GM12874 (cell line): Measurements from ENCODE around the gene GSG1.

Experiments
- TF ChIP-seq, protein P1 (sequence below): IDR thresholded peaks from 2 replicates; pipeline ENCODE4 v1.5.1; 2011; ENCODE audit warnings: low read depth, mild to moderate bottlenecking, control low read depth, low read length, moderate library complexity; ENCODE audit not compliant: insufficient read depth

GSG1 gene

DNA sequence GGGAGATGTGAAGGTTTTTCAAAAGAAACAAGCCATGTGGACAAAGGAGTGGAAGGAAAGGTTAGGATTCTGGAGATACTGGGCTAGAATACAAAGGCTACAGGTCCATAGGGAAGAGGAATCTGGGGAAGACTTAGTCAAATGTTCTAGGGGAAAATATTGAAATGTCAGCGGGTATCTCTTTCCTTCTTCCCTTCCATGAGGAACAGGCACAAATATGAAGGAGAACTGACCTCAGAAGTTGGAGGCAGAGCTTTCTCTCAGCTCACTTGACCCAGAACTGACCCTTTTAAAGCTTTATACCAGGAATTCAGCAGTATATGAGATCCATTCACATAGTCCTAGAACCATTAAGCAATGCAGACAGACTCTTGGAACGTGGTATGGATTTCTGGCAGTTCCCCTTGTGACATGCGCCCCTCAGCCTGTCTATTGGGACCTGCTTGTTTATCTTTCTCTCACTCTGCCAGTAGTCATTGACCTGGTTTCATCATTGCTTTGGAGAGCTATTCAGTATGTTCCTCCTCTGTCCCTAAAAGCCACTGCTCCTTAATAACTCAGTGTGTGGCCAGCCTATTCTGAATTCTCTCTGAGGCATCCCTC is 43.0 kb upstream of the GSG1 start:
- TF ChIP-seq, protein P1, sequence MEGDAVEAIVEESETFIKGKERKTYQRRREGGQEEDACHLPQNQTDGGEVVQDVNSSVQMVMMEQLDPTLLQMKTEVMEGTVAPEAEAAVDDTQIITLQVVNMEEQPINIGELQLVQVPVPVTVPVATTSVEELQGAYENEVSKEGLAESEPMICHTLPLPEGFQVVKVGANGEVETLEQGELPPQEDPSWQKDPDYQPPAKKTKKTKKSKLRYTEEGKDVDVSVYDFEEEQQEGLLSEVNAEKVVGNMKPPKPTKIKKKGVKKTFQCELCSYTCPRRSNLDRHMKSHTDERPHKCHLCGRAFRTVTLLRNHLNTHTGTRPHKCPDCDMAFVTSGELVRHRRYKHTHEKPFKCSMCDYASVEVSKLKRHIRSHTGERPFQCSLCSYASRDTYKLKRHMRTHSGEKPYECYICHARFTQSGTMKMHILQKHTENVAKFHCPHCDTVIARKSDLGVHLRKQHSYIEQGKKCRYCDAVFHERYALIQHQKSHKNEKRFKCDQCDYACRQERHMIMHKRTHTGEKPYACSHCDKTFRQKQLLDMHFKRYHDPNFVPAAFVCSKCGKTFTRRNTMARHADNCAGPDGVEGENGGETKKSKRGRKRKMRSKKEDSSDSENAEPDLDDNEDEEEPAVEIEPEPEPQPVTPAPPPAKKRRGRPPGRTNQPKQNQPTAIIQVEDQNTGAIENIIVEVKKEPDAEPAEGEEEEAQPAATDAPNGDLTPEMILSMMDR: no peak

DNA sequence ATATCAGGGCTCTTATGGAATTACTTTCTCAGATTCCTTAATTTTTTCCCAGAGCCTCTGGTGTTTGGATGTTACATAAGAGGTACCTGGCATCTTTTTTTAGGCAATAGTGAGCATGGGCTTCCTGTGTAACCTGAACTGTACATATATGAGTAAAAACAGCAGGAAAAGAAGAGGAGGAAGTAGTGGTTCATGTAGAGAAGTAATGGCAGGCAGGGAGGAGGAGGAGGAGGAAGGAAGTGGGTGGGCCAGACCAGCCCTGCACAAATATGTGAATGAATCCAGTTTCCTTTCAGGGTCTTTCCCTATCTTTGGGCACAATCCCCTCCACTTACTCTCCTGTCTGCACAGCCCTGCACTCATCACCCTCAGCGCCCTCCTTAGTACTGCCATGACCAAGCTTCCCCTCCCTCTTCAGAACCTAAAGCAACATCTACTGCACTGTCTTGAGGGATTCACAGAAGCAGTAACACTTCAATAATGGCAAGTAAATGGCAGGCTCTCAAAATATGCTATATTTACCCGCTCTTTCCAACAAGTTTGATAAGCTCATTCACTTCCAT is 40.9 kb upstream of the GSG1 start:
- TF ChIP-seq, protein P1: no peak

DNA sequence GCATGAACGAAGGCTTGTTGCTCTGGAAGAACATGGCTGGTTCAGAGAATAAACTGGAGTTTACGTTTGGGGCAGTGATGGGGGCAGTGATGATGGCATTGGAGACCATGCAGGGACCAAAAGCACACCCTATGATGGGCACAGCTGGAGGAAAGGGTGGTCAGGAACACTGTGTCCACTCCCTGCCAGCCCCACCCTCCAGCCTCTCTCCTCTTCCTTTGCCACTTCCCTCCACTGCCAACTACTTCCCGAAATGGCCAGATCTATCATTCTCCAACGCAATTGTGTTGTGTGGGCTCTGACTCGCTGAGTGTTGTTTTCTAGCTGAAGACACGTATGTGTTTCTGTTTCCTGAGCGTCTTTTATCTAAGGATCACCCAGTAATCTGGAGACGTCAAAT is 39.3 kb upstream of the GSG1 start:
- TF ChIP-seq, protein P1: no peak

DNA sequence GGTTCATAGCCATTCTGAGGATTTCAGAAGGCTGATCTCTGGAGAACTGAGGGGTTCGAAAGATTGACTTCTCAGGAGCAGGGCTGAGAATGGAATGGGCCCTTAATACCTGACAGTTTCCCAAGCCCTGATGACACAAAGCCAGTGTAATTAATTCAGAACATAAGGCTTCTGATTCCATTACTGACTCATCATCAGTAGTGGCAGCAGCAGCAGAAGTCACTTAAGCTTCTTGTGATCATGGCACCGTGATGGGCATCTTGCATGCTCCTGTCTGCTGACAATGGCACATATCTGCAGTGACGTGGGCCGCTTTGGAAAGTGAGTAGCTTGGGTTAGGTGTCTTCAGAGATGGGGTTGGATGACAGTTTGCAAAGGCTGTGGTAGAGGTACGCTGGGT is 38.2 kb upstream of the GSG1 start:
- TF ChIP-seq, protein P1: no peak

DNA sequence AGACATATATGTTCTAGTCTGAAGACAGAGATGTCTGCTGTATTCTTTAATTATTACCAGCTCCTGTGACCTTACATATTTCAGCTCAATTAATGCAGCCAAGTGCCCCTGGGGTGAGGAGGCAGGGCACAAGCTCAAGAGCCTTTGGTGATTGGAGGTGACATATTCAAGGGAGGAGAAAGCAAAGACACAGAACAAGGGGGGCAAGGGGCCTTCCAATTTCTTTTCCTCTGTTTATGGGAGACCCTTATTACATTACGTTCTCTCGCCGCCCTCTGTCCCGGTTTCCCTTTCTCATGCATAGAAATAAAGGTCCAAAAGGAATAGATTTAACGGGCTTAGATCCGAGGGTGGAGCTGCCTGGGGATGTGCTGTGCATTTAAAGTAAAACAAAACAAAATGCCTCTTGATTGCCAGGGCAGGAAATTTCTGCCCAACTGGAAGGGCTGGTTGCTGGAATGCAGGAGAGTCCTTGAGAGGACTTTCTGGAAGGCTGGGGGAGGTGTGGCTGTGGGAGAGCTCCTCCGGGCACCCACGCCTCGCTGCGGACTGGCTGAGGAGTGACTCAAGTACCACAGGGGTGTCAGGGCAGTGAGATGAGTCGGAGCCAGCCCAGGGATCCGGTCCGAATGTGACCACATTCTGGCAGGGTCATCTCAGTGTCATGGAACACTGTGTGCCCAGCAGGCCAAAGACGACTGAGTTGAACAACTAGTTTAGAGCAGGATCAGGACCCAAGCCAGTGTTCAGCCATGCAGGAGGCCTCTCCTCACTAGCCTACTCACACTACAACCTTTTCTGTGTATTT is 32.1 kb upstream of the GSG1 start:
- TF ChIP-seq, protein P1: no peak

DNA sequence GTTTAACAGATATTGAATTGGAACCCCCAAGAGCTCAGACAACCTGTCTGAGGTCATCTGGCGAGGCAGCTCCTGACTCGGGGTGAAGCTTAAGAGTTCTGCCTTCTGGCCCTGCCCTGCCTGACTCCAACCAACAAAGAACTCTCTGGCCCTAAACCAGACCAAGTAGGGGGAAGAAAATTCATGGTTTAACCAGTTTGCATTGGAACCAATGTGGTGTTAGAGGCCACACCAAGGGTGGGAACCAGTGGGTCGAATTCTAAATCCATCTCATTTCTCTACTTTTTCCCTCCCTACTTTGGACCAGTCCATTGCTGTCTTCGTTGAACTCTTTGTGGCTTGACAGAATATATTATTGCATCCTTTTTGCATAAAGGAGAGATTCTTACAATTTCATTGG is 30.4 kb upstream of the GSG1 start:
- TF ChIP-seq, protein P1: no peak

DNA sequence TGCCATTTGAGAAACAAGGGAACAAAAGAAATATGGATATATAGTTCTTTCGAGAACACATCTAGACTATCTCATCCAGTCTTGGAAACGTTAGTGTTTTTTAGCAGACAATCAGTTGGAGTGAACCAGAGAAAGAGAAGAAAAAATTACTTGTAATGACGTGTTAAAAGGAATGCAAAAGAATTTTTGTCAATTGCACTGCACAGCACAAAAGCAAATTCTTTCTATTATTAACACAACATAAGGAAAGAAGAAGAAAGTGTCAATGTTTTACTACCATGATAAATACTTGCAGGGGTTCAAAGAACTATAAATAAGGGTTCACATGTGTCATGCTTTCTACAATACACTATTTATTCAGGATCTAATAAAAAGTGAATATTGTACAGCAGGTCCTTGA is 27.5 kb upstream of the GSG1 start:
- TF ChIP-seq, protein P1: no peak
